Esophagus (tissue), 2 donors: Measurements from ENCODE around the gene NOS2. TPM values are rescaled to one million over a fixed set of nuclear protein-coding genes. Genes with fewer than 3 reads are reported as not detected.
"Not testable (repeated sequence)": the region's sequence is repeated elsewhere in the genome, so short reads cannot be mapped to it uniquely, and the experiment has no call there.

Experiments
- H3K27ac ChIP-seq, 2 donors: one replicate each; pipeline ENCODE4 v1.5.1; 2013; ENCODE audit warnings: low read depth in 2 of 2, mild to moderate bottlenecking in 2 of 2, inconsistent platforms in 1 of 2, low read length in 1 of 2, moderate library complexity in 1 of 2
- H3K27me3 ChIP-seq, 2 donors: one replicate each; pipeline ENCODE4 v1.6.1; 2013; ENCODE audit warnings: low read length in 2 of 2, control low read depth in 1 of 2, mild to moderate bottlenecking in 1 of 2; ENCODE audit not compliant: insufficient read depth in 2 of 2, control insufficient read depth in 1 of 2
- H3K36me3 ChIP-seq, 2 donors: one replicate each; pipeline ENCODE4 v1.6.1; 2013; ENCODE audit warnings: low read length in 1 of 2; ENCODE audit not compliant: control insufficient read depth in 2 of 2, insufficient read depth in 2 of 2
- H3K4me1 ChIP-seq, 2 donors: one replicate each; pipeline ENCODE4 v1.6.1; 2013; ENCODE audit warnings: low read length in 1 of 2; ENCODE audit not compliant: control insufficient read depth in 2 of 2, insufficient read depth in 2 of 2
- H3K4me3 ChIP-seq, 2 donors: one replicate each; pipeline ENCODE4 v1.5.1; 2013; ENCODE audit warnings: low read length in 2 of 2, mild to moderate bottlenecking in 2 of 2, low read depth in 1 of 2, moderate library complexity in 1 of 2
- H3K9me3 ChIP-seq, 2 donors: one replicate each; pipeline ENCODE4 v1.6.1; 2013; ENCODE audit warnings: mild to moderate bottlenecking in 2 of 2, low read depth in 1 of 2, low read length in 1 of 2, moderate library complexity in 1 of 2; ENCODE audit not compliant: control insufficient read depth in 2 of 2, insufficient read depth in 1 of 2
- WGBS, 2 donors: extraction: QIAGEN DNeasy Blood & Tissue Kit; methylation state at CpG; one replicate each; pipeline ENCODE4 v1.1.7; 2013; 5-methylcytosine and 5-hydroxymethylcytosine counted together
- polyA plus RNA-seq, 2 donors: library from polyadenylated mRNA; stranded (reverse); fragments of 200-250 nt; gene quantifications; one replicate each; pipeline ENCODE4 v1.2.3, GENCODE V29; 2013
- donor health status: healthy with polysubstance abuse.
- donor health status: Bipolar disorder and iron deficiency.

The NOS2 gene
- polyA plus RNA-seq, 2 donors = 0.04 to 0.26 TPM

DNA sequence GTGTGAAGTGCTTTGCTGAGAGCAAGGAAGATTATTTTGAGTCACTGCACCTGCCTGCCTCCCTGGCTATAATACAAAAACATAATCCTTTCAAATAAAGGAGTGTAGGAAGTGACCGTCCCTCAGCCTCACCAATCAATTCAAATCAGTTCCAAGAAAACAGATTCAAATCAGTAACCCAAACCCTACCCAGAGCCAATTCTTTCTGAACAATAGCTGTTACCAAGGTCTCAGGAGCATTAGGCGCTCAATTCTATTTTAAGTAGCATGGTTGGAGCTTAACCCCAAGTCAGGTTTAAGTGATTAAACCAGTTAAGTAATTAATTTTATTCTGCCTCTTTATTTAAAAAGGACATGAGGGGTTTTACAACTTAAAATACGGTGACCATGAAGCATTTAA lies 38.3 kb upstream of the NOS2 start:
- H3K9me3 ChIP-seq, H3K4me3 ChIP-seq, H3K27ac ChIP-seq, H3K4me1 ChIP-seq, H3K36me3 ChIP-seq, H3K27me3 ChIP-seq: not testable (repeated sequence)
- 39 to 70% methylated on average over 2 of the region's 3 CpGs for WGBS, 2 donors

DNA sequence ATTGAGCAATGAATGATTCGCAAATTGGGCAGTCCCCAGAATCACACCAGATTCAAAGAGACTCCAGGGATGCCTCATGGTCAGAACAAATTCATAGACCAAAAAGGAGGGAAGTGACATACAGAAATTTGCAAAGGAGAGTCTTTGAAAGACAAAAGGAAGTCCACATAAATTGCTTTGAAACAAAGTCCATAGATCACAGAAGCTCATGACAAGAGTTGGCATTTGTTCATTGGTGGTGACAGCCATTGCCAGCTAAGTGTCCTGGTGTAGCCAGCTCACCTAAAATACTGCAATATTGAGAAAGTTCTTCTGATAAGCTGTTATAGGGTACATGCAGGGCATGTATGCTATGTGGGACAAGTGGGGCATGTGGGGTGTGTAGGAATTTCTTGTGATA lies 37.4 kb upstream of the NOS2 start:
- WGBS, 2 donors = 90 to 93% methylated on average over 1 of the region's 1 CpG
- H3K36me3 ChIP-seq, H3K4me3 ChIP-seq, H3K9me3 ChIP-seq, H3K27ac ChIP-seq, H3K4me1 ChIP-seq, H3K27me3 ChIP-seq: not testable (repeated sequence)

DNA sequence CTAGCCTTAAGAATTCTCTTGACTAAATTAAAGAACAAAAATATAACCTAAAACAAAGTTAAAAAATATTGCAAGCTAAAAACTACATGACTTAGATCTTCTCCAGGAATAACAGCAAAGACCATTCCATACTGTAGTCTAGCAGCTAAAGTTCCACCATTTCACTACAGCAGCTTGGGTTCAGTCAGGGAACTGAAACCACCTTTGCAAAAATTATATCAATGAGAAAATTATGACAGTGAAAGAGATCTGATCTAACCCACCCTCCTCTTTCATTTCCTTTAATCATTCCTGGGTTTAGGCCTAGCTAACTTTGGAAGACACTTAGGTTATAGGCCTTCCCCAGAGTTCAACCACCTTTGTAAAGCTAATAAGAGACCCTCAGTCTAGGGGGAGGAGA lies 36.3 kb upstream of the NOS2 start:
- no peaks in the 10 kb centered on the region for H3K4me1 ChIP-seq
- peaks cover 0 to 4% of the 10 kb centered on the region in 2 donors for H3K27me3 ChIP-seq
- no peaks in the 10 kb centered on the region for H3K9me3 ChIP-seq

DNA sequence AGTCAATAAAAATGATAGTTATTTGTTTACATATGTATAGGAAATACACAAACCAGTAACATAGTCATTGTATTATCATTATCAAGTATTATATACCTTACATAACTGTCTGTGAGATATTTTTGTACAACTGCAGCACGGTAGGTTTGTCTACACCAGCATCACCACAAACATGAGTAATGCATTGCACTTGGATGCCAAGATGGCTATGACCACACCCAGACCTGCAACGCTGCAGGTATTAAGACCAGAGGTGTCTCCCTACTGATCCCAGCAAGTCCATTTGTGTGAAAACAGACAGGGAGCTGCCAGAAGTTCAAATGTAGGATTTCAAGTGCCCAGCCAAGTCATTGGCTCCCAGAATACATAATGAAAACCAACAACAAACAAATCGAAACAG lies 34.2 kb upstream of the NOS2 start:
- 49 to 66% methylated on average over 3 of the region's 3 CpGs for WGBS, 2 donors
- H3K27ac ChIP-seq = no peak overlapping the region
- no peaks in the 10 kb centered on the region for H3K4me1 ChIP-seq
- peaks cover 0 to 4% of the 10 kb centered on the region in 2 donors for H3K27me3 ChIP-seq
- no peak overlapping the region for H3K4me3 ChIP-seq
- H3K36me3 ChIP-seq = no peaks in the 10 kb centered on the region
- no peaks in the 10 kb centered on the region for H3K9me3 ChIP-seq

More for the DNA sequence above, 36.3 kb upstream of the NOS2 start:
- no peak overlapping the region for H3K4me3 ChIP-seq
- H3K36me3 ChIP-seq = no peaks in the 10 kb centered on the region
- no peak overlapping the region for H3K27ac ChIP-seq

DNA sequence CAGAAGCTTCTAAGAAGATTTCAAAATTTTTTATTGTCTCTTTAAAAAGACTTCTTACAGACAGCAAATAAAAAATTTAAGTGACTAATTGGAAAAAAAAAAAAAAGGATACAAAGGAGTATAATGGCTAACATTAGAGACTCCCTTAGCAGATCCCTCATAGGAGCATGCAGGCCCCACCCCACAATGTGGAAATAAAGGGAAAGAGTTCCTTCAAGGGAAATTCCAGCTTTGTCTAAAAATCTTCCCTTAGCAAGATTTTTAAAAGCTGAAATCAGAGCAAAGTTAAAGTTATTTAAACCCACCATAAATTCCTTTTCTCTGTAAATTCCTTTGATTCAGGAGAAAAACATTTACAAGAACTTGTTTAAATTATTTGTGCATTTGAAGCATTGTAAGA lies 32.5 kb upstream of the NOS2 start:
- Histone ChIP-seq H3K27ac (no peak overlapping the region), H3K27me3 (peaks cover 0 to 4% of the 10 kb centered on the region in 2 donors), H3K4me3 (no peak overlapping the region), H3K9me3 (no peaks in the 10 kb centered on the region), H3K36me3 (no peaks in the 10 kb centered on the region), H3K4me1 (no peaks in the 10 kb centered on the region)

DNA sequence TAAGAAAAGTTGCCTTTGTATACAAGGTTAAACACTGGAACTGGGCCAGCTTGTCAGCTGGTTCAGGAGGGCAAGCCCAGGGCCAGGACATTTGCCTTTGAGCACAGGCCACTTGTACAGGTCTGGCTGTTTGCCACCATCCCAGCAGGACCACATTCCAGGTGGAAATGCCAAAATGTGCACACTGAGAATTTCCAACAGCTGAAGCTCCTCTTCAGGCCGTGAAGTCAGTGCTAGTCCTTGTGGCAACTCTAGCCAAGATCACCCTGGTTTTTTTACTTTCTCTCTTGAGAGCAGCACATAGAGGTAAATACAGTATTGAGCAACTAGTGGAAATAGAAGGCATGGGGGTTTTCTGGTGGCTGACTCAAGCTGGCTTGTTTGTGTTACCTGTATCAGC lies 29.6 kb upstream of the NOS2 start:
- not testable (repeated sequence) for H3K27ac ChIP-seq, H3K36me3 ChIP-seq, H3K4me3 ChIP-seq, H3K27me3 ChIP-seq, H3K4me1 ChIP-seq, H3K9me3 ChIP-seq
- 18 to 29% methylated on average over 1 of the region's 1 CpG for WGBS, 2 donors

DNA sequence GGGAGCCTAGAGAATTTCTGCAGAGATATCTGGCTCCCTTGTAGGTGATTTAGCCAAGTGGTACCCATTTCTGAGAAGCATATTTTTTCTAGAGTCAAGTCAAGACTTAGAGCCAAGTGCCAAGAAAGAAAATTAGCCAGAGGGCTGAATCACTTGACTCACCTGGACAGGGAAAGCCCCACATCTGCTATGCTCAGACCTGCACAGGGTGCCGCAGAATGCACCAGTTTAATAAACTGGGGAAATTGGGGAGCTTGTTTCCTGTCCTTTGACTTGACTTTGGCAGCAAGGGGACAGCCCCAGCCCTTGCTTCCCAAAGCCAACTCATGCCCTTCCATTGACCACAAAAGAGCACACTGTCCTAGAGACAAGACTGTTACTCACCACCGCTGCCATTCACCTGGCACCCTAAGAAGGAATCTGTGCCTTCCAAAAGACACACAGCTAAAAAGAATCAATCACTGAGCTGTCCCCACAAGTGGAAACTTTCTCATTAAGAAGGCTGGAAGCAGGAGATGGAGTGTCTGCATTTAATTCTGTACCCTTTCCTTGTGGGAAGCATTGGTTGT lies 28.9 kb upstream of the NOS2 start:
- H3K27ac ChIP-seq, H3K4me3 ChIP-seq, H3K9me3 ChIP-seq, H3K4me1 ChIP-seq, H3K36me3 ChIP-seq, H3K27me3 ChIP-seq: not testable (repeated sequence)
- WGBS, 2 donors = no CpG with 5 or more reads among the region's 2 CpGs

DNA sequence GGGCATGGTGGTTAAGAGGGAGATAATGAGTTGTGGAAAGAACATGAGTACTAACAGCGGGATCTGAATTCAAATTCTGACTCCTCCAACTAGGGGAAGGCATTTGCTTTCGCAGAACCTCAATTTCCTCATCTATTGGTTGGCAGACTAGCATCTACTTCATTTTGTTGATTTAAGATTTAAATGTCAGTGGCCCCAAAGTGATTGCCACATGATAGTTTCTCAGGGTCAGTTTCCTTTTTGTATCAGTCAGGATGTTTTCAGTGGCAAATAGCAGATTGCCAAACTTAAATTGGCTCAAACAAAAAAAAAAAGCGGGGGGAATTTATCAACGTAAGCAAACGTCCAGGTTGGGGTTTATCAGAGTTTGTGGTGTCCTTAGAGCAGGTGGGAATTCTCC lies 25.1 kb upstream of the NOS2 start:
- H3K4me1 ChIP-seq = no peaks in the 10 kb centered on the region
- peaks cover 0 to 2% of the 10 kb centered on the region in 2 donors for H3K27me3 ChIP-seq
- no peak overlapping the region for H3K27ac ChIP-seq
- H3K36me3 ChIP-seq = no peaks in the 10 kb centered on the region
- WGBS, 2 donors = 75 to 84% methylated on average over 5 of the region's 5 CpGs
- H3K9me3 ChIP-seq = peaks cover 0 to 5% of the 10 kb centered on the region in 2 donors
- no peak overlapping the region for H3K4me3 ChIP-seq

DNA sequence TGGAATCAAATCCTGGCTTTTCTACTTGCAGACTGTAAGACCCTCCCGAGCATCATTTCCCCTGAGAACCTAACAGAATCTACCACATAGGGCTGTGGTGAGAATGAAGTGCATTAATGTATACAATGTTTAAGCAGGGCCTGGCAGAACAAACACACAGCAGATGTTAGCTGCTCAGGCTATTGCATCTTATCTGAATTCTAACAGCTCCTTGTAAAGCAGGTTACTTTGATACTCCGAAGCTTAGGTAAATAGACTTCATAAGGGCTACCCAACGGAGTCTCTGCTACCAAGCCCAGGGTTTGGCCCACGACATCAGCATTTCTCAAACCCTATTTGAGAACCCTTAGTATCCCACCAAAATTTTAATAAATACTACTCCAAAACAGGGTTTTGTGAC lies 24.4 kb upstream of the NOS2 start:
- no peak overlapping the region for H3K27ac ChIP-seq
- no peak overlapping the region for H3K4me3 ChIP-seq
- H3K27me3 ChIP-seq = peaks cover 0 to 2% of the 10 kb centered on the region in 2 donors
- no peaks in the 10 kb centered on the region for H3K36me3 ChIP-seq
- H3K9me3 ChIP-seq = peaks cover 0 to 5% of the 10 kb centered on the region in 2 donors
- no peaks in the 10 kb centered on the region for H3K4me1 ChIP-seq
- WGBS, 2 donors = 75 to 86% methylated on average over 4 of the region's 4 CpGs

DNA sequence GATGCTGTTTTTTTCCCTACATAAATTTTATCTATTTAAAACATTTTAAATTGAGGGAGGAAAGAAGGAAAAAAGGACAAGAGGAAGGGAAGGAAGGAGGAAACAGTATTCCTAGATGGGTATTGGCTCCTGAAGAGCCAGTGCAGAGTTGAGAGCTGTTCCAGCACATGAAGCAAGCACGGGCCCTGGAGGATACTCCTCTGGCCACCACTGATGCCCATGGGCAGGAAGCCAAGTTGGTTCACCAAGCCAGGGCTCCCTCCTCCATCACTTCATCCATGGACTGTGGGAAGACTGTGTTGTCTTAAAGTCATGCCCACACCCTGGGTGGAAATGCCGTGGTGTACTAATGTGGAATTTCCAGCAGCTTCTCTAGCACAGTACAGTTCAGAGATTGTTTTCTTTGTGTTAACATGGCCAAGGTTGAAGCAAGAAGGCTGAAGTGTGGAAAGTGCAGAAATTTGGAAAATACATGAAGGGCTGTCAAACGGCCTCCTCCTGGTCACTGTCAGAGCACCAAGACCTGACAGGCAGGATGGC lies 23.9 kb upstream of the NOS2 start:
- Histone ChIP-seq H3K4me3 (no peak overlapping the region), H3K27ac (no peak overlapping the region), H3K27me3 (peaks cover 0 to 2% of the 10 kb centered on the region in 2 donors), H3K9me3 (peaks cover 0 to 5% of the 10 kb centered on the region in 2 donors), H3K4me1 (no peaks in the 10 kb centered on the region), H3K36me3 (no peaks in the 10 kb centered on the region)
- 70 to 85% methylated on average over 3 of the region's 3 CpGs for WGBS, 2 donors
